ENCODE data around the gene FBXO24. TPM values are rescaled to one million over a fixed set of nuclear protein-coding genes. Genes with fewer than 3 reads are reported as not detected.

The FBXO24 gene
- total RNA-seq, 2 experiments from 2014 or later, result 1.4 to 2.1 TPM

DNA sequence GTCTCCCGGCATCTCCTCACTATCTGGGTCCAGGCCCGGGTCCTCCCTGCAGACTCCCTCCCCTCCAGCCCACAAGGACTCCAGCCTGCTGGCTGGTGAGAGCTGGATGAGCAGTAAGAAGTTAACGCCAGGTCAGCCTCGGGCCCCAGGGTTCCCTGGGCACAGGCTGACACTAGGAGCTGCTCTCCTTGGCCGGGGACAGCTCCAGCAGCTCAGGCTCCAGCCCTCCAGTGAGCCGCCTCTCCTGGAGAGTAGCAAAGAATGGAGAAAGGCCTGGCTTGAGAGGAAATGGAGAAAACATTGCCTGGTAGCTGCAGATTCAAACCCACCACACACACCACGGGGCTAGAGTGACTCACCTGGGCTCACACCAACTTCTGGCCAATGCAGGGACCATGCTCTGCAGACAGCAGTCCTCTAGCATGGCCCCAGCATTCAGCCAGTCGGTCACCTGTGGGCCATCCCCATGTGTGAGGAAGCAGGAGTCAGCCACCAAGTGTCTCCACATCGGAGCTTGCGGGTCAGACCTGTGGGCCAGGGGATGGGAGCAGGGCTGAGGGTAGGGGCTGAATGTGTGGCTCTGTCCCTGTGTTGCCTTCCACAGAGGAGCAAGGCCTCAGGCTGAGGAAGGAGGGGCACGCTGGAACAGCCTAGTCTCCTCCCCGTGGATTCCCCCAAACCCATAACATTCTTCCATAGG is 18.9 kb upstream of the FBXO24 start:
- Mint-ChIP-seq H3K9me3 (ENCODE audit: low read depth) (no peaks in the 10 kb centered on the region), H3K4me3 (no peak overlapping the region), H3K27me3 (no peaks in the 10 kb centered on the region), H3K4me1 (peaks cover 41% of the 10 kb centered on the region), H3K27ac (no peak overlapping the region), H3K36me3 (ENCODE audit: low read depth) (peaks cover 31% of the 10 kb centered on the region)
- ChIA-PET POLR2A (interaction anchor here (0.5 kb wide), 1 partner anchor 19 kb away, joined by 3 read pairs; the partner anchor contains the start of gene FBXO24), CTCF (interaction anchor here (1.1 to 1.3 kb wide), 2 partner anchors 19 to 70 kb away, joined by 3 to 7 read pairs; partner anchors contain the start of genes FBXO24 and LRCH4)
- no peak for ATAC-seq
- no peak for DNase-seq
- intact Hi-C loops (cut with DNase I, micrococcal nuclease), result no loop called here

DNA sequence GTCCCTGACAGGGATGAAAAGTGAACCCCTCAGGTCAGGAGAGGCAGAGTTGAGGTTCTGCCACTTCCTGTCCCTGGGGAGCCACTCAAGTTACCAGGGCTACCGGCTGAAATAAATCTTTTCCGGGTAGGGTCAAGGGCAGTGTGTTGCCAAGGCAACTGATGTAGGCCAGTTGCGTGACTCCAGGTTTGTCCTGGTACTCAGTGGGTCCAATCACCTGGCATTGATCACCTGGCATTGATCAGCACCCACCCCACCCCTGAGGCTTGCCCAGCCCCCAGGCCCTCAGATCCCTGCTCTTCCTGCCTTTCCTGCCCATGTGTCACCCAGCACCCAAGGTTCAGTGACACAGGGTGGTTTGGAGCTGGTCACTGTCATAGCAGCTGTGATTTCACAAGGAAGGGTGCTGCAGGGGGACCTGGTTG is 18.4 kb upstream of the FBXO24 start:
- ChIA-PET POLR2A (no interaction called here), CTCF (interaction anchor here (1.3 to 1.5 kb wide), 2 partner anchors 8 to 19 kb away, joined by 5 to 7 read pairs; partner anchors contain the start of genes FBXO24 and LRCH4)
- peaks cover 41% of the 10 kb centered on the region for H3K4me1 Mint-ChIP-seq
- H3K9me3 Mint-ChIP-seq (ENCODE audit: low read depth), result no peaks in the 10 kb centered on the region
- ATAC-seq (no peak), DNase-seq (no peak)
- H3K4me3 Mint-ChIP-seq, result no peak overlapping the region
- no peaks in the 10 kb centered on the region for H3K27me3 Mint-ChIP-seq
- H3K36me3 Mint-ChIP-seq (ENCODE audit: low read depth), result peaks cover 29% of the 10 kb centered on the region
- intact Hi-C loops (cut with DNase I, micrococcal nuclease), result loop anchor here in 1 of 2 experiments (2.0 kb wide), 1 partner anchor 15 kb away; no protein-coding TSS in a partner anchor
- H3K27ac Mint-ChIP-seq, result peak overlapping the region; percentile 47

DNA sequence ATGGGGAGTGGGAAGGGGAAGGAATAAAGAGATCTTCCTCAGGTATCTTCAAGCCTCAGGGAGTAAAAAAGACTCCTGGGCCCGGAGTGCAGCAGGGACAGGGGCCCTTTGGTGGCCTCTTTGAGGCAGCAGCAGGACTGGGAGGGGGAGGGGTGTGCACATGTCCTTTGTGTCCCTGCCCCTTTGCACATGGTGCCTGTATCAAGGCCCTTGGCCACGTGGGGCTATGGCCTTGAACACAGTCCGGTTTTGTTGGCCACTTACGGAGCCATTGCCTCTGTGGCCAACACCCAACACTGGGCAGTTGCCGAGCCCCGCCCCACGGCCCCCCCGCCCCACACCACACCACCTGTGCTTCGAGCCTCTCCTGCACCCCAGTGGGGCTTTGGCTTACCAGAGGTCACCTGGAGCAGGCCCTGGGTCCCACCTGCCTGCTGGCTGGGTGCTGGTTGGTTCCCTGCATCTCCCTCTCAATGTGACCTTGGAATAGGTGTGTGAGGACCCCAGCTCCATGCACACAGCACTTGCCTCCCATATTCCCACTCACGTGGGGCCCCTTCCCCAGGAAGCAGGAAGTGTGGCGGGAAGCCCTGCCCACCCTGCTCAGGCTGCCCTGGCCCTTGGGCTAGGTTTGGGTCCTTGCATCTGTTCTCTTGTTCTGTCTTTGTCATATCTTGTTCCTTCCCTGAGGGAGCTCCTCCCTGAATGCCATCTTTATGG is 17.8 kb upstream of the FBXO24 start:
- CTCF ChIA-PET, result interaction anchor here (0.7 to 1.5 kb wide), 3 partner anchors 9 to 67 kb away, joined by 3 to 5 read pairs (median 4); no protein-coding TSS in a partner anchor
- H3K4me1 Mint-ChIP-seq, result peaks cover 41% of the 10 kb centered on the region

DNA sequence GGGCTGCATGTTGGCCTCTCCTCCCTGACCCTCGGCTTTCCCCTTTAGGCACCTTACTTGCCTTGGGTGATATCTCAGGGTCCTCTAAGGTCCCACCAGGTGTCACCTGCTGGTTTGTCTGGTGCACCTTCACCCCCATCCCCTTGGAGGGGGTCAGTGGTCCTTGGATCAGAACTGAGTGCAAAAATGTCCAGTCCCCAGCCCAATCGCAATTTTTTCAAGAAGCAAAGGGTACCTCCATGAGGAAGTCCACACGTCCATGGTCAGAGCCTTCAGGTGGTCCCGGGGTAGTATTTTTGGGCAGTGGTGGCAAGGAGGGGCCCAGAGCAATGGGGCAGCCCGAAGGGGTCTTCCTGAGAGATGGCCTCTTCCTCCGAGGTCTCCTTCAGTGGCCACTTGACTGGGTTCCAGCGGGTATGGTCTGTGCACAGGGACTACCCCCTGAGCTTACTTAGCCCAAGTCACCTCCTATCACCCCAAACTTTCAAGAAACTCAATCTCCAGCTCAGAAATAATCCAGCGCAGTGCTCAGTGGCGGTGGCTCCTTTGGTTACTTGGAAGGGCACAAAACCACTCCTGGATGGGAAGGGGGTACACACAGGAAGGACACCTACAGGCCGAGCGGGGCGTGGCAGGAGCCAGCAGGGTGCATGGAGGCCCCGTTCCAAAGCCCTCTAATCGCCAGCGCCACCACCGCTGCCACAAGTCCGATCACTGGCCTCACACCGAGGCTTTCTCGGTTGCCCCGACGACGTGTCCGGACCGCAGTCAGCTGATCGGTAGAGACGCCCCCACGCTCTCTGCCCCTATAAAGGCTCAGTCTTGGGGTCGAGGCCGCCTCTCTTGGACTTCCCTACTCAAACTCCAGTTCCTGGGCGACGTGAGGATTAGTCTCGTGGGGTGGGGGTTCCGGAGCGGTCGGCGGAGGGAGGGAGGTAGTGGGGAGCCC is 17.0 kb upstream of the FBXO24 start:
- ChIA-PET POLR2A (interaction anchor here (1.2 kb wide), 1 partner anchor 17 kb away, joined by 3 read pairs; the partner anchor contains the start of gene FBXO24), CTCF (interaction anchor here (0.6 to 1.5 kb wide), 4 partner anchors 10 to 87 kb away, joined by 3 to 5 read pairs (median 4); no protein-coding TSS in a partner anchor)
- DNase-seq, result peak; percentile 73
- H3K4me3 Mint-ChIP-seq, result peak overlapping the region; percentile 2
- intact Hi-C loops (cut with DNase I, micrococcal nuclease), result loop anchor here in 1 of 2 experiments (2.0 kb wide), 1 partner anchor 14 kb away; no protein-coding TSS in a partner anchor
- no peaks in the 10 kb centered on the region for H3K27me3 Mint-ChIP-seq
- H3K4me1 Mint-ChIP-seq, result peaks cover 36% of the 10 kb centered on the region
- no peaks in the 10 kb centered on the region for H3K9me3 Mint-ChIP-seq (ENCODE audit: low read depth)
- peak; percentile 45 for ATAC-seq
- peaks cover 17% of the 10 kb centered on the region for H3K36me3 Mint-ChIP-seq (ENCODE audit: low read depth)
- H3K27ac Mint-ChIP-seq, result no peak overlapping the region

More for the DNA sequence above, 17.8 kb upstream of the FBXO24 start:
- intact Hi-C loops (cut with DNase I, micrococcal nuclease), result loop anchor here in 1 of 2 experiments (2.0 kb wide), 1 partner anchor 14 kb away; no protein-coding TSS in a partner anchor
- no peaks in the 10 kb centered on the region for H3K27me3 Mint-ChIP-seq
- ATAC-seq, result no peak
- peak overlapping the region; percentile 47 for H3K27ac Mint-ChIP-seq
- peaks cover 24% of the 10 kb centered on the region for H3K36me3 Mint-ChIP-seq (ENCODE audit: low read depth)
- H3K4me3 Mint-ChIP-seq, result no peak overlapping the region
- H3K9me3 Mint-ChIP-seq (ENCODE audit: low read depth), result no peaks in the 10 kb centered on the region
- POLR2A ChIA-PET, result interaction anchor here (1.2 kb wide), 1 partner anchor 18 kb away, joined by 3 read pairs; the partner anchor contains the start of gene FBXO24
- DNase-seq, result no peak

DNA sequence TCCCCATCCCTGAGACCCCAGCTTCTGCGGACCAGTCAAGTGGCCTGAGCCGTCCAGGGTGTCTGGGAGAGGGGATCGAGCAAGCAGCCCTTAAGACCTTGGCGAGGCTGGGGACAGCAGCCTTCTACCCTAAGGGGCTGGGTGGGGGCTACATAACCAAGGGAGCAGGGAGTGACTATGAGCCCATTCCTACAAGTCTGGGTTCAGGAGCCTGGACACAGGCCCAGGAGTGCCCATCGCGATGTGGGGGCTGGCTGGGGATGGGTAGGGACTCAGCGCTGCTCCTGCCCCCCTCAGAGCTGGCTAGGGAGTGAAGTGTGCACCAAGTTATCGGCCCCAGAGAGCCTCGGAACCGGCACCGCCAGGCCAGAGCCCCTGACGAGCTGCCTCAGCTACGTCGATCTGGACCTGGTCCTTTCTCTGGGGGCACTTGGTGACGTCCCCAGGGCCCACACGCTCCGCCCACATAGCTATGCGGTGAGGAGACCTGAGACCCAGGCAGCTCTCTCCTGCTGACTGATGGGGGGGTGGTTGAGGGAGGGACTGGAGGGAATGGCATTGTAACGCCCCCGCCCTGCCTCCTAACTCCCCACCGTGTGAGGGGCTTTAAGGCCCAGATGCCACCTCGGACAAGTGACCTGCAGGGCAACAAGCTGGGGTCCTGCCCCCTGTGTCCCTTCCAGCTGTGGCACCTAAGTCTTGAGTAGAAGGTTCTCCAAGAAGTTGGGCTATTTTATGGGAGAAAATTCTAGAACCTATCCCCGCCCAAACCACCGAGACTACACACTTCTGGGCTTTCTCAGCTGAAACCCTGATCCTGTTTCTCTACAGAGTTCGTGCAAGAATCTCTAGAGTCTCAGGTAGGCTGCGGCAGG is 14.9 kb upstream of the FBXO24 start:
- ATAC-seq, result no peak
- intact Hi-C loops (cut with DNase I, micrococcal nuclease), result no loop called here
- Mint-ChIP-seq H3K4me1 (peaks cover 36% of the 10 kb centered on the region), H3K4me3 (no peak overlapping the region), H3K9me3 (ENCODE audit: low read depth) (no peaks in the 10 kb centered on the region), H3K27me3 (no peaks in the 10 kb centered on the region), H3K36me3 (ENCODE audit: low read depth) (peaks cover 13% of the 10 kb centered on the region), H3K27ac (no peak overlapping the region)
- ChIA-PET POLR2A (interaction anchor here (0.6 to 1.6 kb wide), 2 partner anchors 13 to 109 kb away, joined by 8 read pairs; no protein-coding TSS in a partner anchor), CTCF (interaction anchor here (0.9 to 1.9 kb wide), 6 partner anchors 12 to 97 kb away, joined by 3 to 6 read pairs (median 3); partner anchors contain the start of genes FBXO24 and LRCH4)
- DNase-seq, result peak; percentile 25

DNA sequence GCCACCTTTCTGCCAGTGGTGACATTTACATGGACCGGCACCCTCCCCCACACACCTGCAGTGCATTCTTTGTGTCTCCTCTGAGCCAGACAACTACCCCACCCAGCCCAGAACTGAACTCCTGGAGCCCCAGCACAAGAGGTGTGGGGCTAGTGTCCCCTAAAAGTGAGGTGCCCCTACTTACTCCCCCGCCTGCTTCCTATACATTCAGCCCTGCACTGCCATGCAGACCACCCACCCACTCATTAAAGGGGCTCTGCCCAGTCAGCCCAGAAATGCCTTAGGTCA is 14.4 kb upstream of the FBXO24 start:
- no peak for DNase-seq
- POLR2A ChIA-PET, result interaction anchor here (1.6 kb wide), 1 partner anchor 13 kb away, joined by 8 read pairs; no protein-coding TSS in a partner anchor

DNA sequence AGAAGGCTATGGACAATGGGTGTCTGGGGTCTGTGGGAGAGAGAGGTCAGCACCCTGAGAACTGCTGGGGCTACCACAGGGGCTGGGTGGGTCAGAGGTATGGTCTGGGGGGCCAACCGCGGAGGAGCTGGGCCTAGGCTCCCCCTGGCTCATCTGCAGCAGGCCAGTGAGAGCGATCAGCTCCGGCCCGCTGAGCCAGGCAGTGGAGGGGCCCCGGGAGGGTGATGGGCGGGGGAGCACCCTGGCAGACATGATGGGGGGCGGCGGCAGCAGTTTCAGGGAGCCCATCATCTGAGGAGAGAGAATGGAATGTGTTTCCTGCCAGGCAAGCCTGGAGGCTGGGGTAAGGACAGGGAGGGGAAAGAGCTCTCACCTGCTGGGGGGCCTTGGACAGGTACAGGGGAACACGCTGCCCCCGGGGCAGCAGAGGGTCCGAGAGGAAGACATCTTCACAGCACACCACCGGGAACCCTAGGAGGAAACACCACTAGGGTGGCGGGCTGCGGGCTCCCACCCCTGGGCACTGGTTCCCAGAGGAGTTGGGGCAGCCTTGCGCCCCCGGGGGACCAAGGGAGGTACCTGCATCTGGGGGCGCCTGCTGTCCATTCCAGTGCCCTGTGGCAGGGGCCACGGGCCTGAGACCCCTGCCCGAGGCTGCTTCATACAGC is 13.7 kb upstream of the FBXO24 start:
- H3K27ac Mint-ChIP-seq, result no peak overlapping the region
- peaks cover 16% of the 10 kb centered on the region for H3K36me3 Mint-ChIP-seq (ENCODE audit: low read depth)
- DNase-seq (no peak), ATAC-seq (no peak)
- H3K27me3 Mint-ChIP-seq, result no peaks in the 10 kb centered on the region
- peaks cover 36% of the 10 kb centered on the region for H3K4me1 Mint-ChIP-seq
- intact Hi-C loops (cut with DNase I, micrococcal nuclease), result no loop called here
- no peak overlapping the region for H3K4me3 Mint-ChIP-seq
- ChIA-PET CTCF (no interaction called here), POLR2A (interaction anchor here (0.6 kb wide), 1 partner anchor 26 kb away, joined by 3 read pairs; no protein-coding TSS in a partner anchor)
- no peaks in the 10 kb centered on the region for H3K9me3 Mint-ChIP-seq (ENCODE audit: low read depth)

More for the DNA sequence above, 14.4 kb upstream of the FBXO24 start:
- H3K4me1 Mint-ChIP-seq, result peaks cover 36% of the 10 kb centered on the region
- no peaks in the 10 kb centered on the region for H3K9me3 Mint-ChIP-seq (ENCODE audit: low read depth)
- peaks cover 16% of the 10 kb centered on the region for H3K36me3 Mint-ChIP-seq (ENCODE audit: low read depth)
- H3K4me3 Mint-ChIP-seq, result no peak overlapping the region
- no peak for ATAC-seq
- H3K27me3 Mint-ChIP-seq, result no peaks in the 10 kb centered on the region
- no peak overlapping the region for H3K27ac Mint-ChIP-seq
- CTCF ChIA-PET, result interaction anchor here (0.9 to 1.9 kb wide), 4 partner anchors 12 to 29 kb away, joined by 3 to 6 read pairs (median 4); partner anchors contain the start of genes FBXO24 and LRCH4
- intact Hi-C loops (cut with DNase I, micrococcal nuclease), result no loop called here

DNA sequence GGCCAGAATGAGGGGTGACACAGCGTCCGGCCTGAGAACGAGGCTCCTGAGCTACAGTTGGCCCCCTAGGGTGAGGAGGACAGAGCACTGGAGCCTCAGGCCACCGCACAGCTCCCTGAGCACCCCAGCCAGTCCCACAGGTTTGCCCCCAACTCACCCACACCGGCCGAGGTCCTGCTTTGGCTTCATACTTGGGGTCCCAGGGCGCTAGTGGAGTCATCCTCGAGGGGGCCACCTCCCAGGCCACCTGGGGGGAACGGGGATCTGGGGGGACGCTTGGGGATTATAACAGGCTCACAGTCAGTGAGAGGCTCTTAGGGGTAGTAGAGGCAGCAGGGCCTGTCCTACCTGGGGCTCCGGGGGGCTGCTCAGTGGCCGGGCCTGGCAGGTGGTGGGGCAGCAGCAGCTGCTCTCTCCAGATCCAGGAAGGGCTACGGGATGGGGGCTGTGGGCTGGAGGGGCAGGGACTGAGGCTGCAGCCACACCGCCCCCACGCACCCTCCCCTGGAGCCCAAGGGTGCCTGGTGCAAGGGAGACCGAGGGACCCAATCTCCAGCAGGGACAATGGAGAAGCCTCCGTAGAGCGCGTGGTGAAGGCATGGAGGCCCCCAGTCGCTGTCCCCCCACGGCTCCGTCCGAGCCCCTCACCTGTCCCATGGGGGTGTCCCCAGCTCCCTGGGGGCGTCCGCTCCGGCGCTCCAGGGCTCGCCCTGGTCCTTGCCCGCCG is 13.0 kb upstream of the FBXO24 start:
- ATAC-seq (no peak), DNase-seq (no peak)
- ChIA-PET POLR2A (interaction anchor here (0.6 kb wide), 1 partner anchor 27 kb away, joined by 3 read pairs; no protein-coding TSS in a partner anchor), CTCF (no interaction called here)
- H3K4me1 Mint-ChIP-seq, result peaks cover 29% of the 10 kb centered on the region
- H3K27me3 Mint-ChIP-seq, result no peaks in the 10 kb centered on the region
- no peak overlapping the region for H3K27ac Mint-ChIP-seq
- peaks cover 16% of the 10 kb centered on the region for H3K36me3 Mint-ChIP-seq (ENCODE audit: low read depth)
- intact Hi-C loops (cut with DNase I, micrococcal nuclease), result no loop called here
- H3K4me3 Mint-ChIP-seq, result no peak overlapping the region
- no peaks in the 10 kb centered on the region for H3K9me3 Mint-ChIP-seq (ENCODE audit: low read depth)

DNA sequence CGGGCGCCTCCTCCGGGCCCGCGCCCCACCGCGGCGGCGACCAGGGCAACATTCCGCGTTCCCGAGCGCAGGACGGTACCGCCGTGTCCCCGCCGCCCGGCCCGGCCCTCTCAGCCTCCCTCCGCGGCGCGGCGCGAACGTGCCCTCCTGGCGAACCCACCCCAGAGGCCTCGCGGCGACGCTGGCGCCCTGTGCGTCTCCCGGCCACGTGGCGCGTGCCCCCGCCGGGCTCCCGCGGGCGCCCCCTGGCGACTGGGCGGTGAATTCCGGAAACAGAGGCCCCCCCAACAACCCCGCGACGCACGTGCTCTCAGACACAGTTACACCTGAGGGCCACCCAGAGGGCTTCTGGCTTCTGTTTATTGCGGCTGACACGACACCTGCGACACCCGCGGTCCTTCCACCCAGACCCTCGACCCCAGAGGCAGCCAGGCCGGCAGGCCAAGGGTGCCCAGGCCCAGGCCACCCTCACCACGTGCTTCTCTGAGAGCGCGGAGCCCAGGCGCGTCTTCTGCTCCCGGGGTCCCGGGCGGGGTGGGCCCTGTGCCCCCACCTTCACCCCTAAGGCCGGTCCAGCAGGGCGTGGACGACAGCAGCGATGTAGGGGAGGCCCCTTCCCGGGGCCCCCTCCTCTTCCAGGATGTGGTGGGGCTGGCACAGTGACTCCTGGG is 12.3 kb upstream of the FBXO24 start, which contains the start of gene SAP25:
TSS of gene SAP25 (minus strand) at position 210 of the 671 bp plus-strand sequence. CDS start at position 52, 158 bp downstream.
- DNase-seq, result no peak
- no peak within 1 kb of the TSS for H3K27ac Mint-ChIP-seq
- no peak within 1 kb of the TSS for H3K4me3 Mint-ChIP-seq
- no peak for ATAC-seq
- intact Hi-C loops (cut with DNase I, micrococcal nuclease), result no loop called here
- no peaks in the 10 kb centered on the region for H3K9me3 Mint-ChIP-seq (ENCODE audit: low read depth)
- peaks cover 17% of the 10 kb centered on the region for H3K36me3 Mint-ChIP-seq (ENCODE audit: low read depth)
- POLR2A ChIA-PET, result no interaction called here
- H3K27me3 Mint-ChIP-seq, result no peaks in the 10 kb centered on the region
- peaks cover 25% of the 10 kb centered on the region for H3K4me1 Mint-ChIP-seq
- CTCF ChIA-PET, result no interaction called here
